ENCODE measurements around the gene RGSL1. TPM values are rescaled to one million over a fixed set of nuclear protein-coding genes. Genes with fewer than 3 reads are reported as not detected.
A peak's percentile ranks its signal among the peaks of the same experiment; 100 is the strongest.

Gene RGSL1
- total RNA-seq, 1 donor from 2014 or later = not detected

DNA sequence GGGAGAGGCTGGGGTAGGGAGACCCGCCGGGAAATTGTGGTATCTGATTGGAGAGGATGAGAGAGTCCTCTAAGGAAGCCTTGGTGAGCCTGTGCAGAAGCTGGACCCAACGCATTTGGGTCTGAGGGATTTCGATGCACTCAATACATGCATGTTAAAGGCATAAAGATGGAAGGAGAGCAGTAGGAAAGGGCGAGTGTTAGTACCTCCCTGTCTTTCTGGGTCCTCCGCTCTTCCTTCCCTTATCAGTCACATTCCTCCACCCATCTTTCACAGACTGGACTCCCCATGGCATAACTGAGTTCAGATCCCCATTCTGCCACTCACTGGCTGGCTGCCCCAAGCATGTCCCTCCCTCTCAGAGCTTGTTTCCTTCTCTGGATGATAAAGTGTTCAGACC, 147.0 kb downstream of the RGSL1 start:
- no peak overlapping the region for H3K27ac Mint-ChIP-seq
- no peaks in the 10 kb centered on the region for H3K27me3 Mint-ChIP-seq (ENCODE audit: low read depth)
- no peak for DNase-seq (ENCODE audit: low spot score in 2 of 2, unreplicated experiment in 2 of 2)
- no peaks in the 10 kb centered on the region for H3K9me3 Mint-ChIP-seq
- no peaks in the 10 kb centered on the region for H3K36me3 Mint-ChIP-seq
- H3K4me1 Mint-ChIP-seq = no peaks in the 10 kb centered on the region
- H3K4me3 Mint-ChIP-seq = no peak overlapping the region
- TF ChIP-seq, protein P1, sequence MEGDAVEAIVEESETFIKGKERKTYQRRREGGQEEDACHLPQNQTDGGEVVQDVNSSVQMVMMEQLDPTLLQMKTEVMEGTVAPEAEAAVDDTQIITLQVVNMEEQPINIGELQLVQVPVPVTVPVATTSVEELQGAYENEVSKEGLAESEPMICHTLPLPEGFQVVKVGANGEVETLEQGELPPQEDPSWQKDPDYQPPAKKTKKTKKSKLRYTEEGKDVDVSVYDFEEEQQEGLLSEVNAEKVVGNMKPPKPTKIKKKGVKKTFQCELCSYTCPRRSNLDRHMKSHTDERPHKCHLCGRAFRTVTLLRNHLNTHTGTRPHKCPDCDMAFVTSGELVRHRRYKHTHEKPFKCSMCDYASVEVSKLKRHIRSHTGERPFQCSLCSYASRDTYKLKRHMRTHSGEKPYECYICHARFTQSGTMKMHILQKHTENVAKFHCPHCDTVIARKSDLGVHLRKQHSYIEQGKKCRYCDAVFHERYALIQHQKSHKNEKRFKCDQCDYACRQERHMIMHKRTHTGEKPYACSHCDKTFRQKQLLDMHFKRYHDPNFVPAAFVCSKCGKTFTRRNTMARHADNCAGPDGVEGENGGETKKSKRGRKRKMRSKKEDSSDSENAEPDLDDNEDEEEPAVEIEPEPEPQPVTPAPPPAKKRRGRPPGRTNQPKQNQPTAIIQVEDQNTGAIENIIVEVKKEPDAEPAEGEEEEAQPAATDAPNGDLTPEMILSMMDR (IDR thresholded peaks at IDR 0.05; ENCODE audit: unreplicated experiment) = no peak

DNA sequence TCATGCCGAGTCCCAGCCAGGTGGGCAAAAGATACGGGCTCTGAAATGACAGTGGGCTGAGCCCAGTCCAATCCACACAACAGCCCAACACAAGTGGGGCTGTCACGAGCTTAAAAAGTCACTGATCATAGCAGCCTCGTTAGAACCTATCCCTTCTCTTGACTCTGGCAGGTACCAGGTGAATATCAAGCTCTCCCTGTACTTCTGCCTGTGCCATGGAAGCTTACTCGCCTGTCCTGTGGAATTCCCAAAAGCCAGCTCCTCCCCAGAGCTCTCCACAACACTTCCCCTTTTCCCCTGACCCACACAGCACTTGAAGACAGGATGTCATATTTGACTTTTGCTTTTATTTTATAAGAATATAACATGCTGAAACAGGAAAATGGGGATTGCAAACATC, 148.3 kb downstream of the RGSL1 start:
- no peaks in the 10 kb centered on the region for H3K4me1 Mint-ChIP-seq
- H3K27ac Mint-ChIP-seq = no peak overlapping the region
- TF ChIP-seq, protein P1 (IDR thresholded peaks at IDR 0.05; ENCODE audit: unreplicated experiment) = no peak
- no peaks in the 10 kb centered on the region for H3K36me3 Mint-ChIP-seq
- DNase-seq (ENCODE audit: low spot score in 2 of 2, unreplicated experiment in 2 of 2) = no peak
- H3K4me3 Mint-ChIP-seq = no peak overlapping the region
- no peaks in the 10 kb centered on the region for H3K9me3 Mint-ChIP-seq
- H3K27me3 Mint-ChIP-seq (ENCODE audit: low read depth) = peaks cover 3% of the 10 kb centered on the region

DNA sequence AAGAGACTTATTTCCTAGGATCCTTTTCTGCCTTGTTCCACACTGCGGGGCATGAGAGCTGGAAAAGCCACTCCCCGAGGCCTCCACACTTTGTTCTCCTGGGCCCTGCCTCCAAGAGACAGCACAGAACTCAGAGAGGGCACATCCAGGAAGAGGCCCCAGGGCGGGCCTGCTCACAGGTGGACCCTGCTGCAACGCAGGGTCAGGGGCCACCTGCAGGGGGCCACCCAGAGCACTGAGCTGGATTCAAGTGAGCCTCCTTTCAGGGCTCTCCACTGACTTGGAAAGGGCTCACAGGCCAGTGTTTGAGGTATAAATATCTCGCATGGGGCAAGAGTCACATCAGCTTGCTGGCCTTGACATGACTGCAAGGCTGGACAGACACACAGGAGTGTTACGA, 149.4 kb downstream of the RGSL1 start:
- TF ChIP-seq, protein P1 (IDR thresholded peaks at IDR 0.05; ENCODE audit: unreplicated experiment) = peak; percentile 31
- no peak overlapping the region for H3K4me3 Mint-ChIP-seq
- no peaks in the 10 kb centered on the region for H3K9me3 Mint-ChIP-seq
- no peak overlapping the region for H3K27ac Mint-ChIP-seq
- H3K4me1 Mint-ChIP-seq = peaks cover 9% of the 10 kb centered on the region
- H3K36me3 Mint-ChIP-seq = no peaks in the 10 kb centered on the region
- DNase-seq (ENCODE audit: low spot score in 2 of 2, unreplicated experiment in 2 of 2) = no peak
- peaks cover 9% of the 10 kb centered on the region for H3K27me3 Mint-ChIP-seq (ENCODE audit: low read depth)

DNA sequence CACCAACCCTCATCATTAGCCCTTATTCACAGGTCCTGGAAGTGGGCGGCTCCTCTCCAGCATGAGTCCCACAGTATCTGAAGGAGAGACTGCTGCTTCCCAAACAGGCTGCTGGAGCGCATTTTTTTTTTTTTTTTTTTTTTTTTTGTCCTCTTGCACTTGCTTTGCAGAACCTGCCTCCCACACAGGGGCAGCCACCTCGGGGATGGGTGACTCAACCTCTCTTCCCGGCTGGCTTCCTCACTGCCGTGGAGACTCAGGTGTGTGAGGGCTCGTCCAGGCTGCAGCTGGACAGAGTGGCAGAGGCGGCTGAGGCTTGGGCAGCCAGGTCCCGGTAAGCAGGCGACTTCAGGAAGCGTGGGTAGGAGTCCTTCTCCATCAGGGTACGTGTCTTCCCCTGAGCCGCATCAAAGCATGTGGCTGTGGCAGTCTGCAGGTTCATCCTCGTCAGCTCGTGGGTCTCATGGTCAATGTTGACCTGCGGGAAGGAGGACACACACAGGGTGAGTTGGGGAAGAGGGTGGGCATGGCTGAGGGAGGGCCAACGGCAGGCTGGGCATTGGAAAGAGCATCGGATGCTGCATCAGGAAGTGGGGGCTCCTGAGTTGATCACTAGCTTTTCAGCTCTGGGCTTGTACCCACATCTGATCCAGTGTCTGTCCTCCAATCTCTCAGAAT, 150.2 kb downstream of the RGSL1 start:
- TF ChIP-seq, protein P1 (IDR thresholded peaks at IDR 0.05; ENCODE audit: unreplicated experiment) = no peak
- H3K9me3 Mint-ChIP-seq = no peaks in the 10 kb centered on the region
- peaks cover 13% of the 10 kb centered on the region for H3K4me1 Mint-ChIP-seq
- no peaks in the 10 kb centered on the region for H3K36me3 Mint-ChIP-seq
- H3K4me3 Mint-ChIP-seq = no peak overlapping the region
- H3K27ac Mint-ChIP-seq = no peak overlapping the region
- peaks cover 14% of the 10 kb centered on the region for H3K27me3 Mint-ChIP-seq (ENCODE audit: low read depth)
- DNase-seq (ENCODE audit: low spot score in 2 of 2, unreplicated experiment in 2 of 2) = no peak

DNA sequence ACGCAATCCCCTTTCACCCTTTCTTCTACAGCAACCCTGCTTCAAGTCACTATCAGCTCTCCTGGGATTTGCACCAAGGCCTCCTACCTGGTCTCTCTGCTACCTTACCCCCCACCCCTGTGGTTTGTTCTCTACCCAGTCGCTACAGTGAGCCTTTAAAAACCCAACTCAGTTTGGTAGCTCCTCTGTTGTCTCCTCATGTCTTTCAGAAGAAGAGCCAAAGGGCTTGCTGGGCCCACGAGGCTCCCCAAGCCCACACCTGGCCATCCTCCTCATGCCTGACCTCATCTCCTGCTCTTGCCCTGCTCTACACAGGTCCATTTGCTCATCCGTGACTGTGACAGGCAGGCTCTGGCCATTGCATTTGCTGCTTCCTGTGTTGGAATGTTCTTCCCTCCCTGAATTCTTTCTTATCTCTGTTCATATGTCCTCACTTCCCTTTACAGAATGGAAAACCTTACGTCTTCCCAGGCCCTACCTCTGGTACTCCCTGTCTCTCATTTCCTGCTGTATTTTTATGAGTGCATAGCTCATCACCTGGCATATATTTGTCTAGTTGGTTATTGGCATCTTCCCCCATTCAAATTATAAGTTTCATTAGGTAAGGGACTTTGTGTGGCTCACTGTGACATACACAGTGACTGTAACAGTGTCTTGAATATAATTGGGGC, 150.9 kb downstream of the RGSL1 start:
- no peaks in the 10 kb centered on the region for H3K9me3 Mint-ChIP-seq
- no peak overlapping the region for H3K4me3 Mint-ChIP-seq
- no peak overlapping the region for H3K27ac Mint-ChIP-seq
- no peak for DNase-seq (ENCODE audit: low spot score in 2 of 2, unreplicated experiment in 2 of 2)
- H3K36me3 Mint-ChIP-seq = no peaks in the 10 kb centered on the region
- H3K27me3 Mint-ChIP-seq (ENCODE audit: low read depth) = peaks cover 14% of the 10 kb centered on the region
- TF ChIP-seq, protein P1 (IDR thresholded peaks at IDR 0.05; ENCODE audit: unreplicated experiment) = no peak
- peaks cover 13% of the 10 kb centered on the region for H3K4me1 Mint-ChIP-seq

Measured in mesothelial cell of epicardium (in vitro differentiated cells).